Muscle layer of duodenum (tissue), 2 donors: Measurements from ENCODE around the gene AFAP1L2.

Experiments used
- H3K27ac ChIP-seq: one replicate; pipeline ENCODE4 v1.7.0; 2013; ENCODE audit warnings: mild to moderate bottlenecking, low read length
- H3K27me3 ChIP-seq: one replicate; pipeline ENCODE4 v1.7.0; 2013; ENCODE audit warnings: low read depth, mild to moderate bottlenecking, control low read depth, low read length
- H3K36me3 ChIP-seq, 2 donors: one replicate each; pipeline ENCODE4 v1.7.0; 2013; ENCODE audit warnings: low read length in 2 of 2, control low read depth in 1 of 2, mild to moderate bottlenecking in 1 of 2; ENCODE audit not compliant: insufficient read depth in 2 of 2, control insufficient read depth in 1 of 2
- H3K4me1 ChIP-seq, 2 donors: one replicate each; pipeline ENCODE4 v1.7.0; 2013; ENCODE audit warnings: low read length in 2 of 2, mild to moderate bottlenecking in 2 of 2, control low read depth in 1 of 2, moderate library complexity in 1 of 2; ENCODE audit not compliant: insufficient read depth in 2 of 2, control insufficient read depth in 1 of 2
- H3K4me3 ChIP-seq, 2 donors: one replicate each; pipeline ENCODE4 v1.7.0; 2013; ENCODE audit warnings: low read length in 2 of 2, low read depth in 1 of 2, mild to moderate bottlenecking in 1 of 2
- H3K9me3 ChIP-seq, 2 donors: one replicate each; pipeline ENCODE4 v1.7.0; 2013; ENCODE audit warnings: low read length in 2 of 2, control low read depth in 1 of 2, mild to moderate bottlenecking in 1 of 2; ENCODE audit not compliant: control insufficient read depth in 1 of 2
- donor health status: healthy.

The AFAP1L2 gene

GRCh38 chr10:114256008-114256765 is 148.1 kb downstream of the AFAP1L2 start:
- Histone ChIP-seq H3K9me3 (no peaks in the 10 kb centered on the region), H3K27me3 (no peaks in the 10 kb centered on the region), H3K4me3 (no peak overlapping the region), H3K4me1 (peaks cover 0 to 3% of the 10 kb centered on the region in 2 donors), H3K27ac (no peak overlapping the region), H3K36me3 (no peaks in the 10 kb centered on the region)

GRCh38 chr10:114255227-114255626 is 149.1 kb downstream of the AFAP1L2 start:
- Histone ChIP-seq H3K27me3 (no peaks in the 10 kb centered on the region), H3K4me3 (no peak overlapping the region), H3K9me3 (no peaks in the 10 kb centered on the region), H3K4me1 (no peaks in the 10 kb centered on the region), H3K27ac (no peak overlapping the region), H3K36me3 (no peaks in the 10 kb centered on the region)

DNA sequence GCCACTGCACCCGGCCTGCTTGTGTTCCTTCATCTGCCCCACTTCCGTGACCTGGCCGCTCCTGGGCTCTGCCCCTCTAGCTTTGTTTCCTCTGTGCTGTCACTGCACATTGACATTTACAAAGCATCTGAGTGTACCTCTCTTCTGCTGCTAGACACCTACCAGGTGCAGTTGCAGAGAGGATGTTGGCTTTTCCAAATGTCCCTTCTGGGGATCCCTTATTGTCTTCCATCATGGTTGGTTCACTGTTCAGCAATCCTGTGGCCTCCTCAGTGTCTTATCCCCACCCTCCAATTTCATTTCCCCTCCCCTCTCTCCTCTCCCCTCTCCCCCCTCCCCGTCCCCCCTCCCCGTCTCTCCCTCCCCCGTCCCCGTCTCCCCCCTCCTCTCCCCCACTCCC is 151.4 kb downstream of the AFAP1L2 start:
- H3K36me3 ChIP-seq: no peaks in the 10 kb centered on the region
- H3K4me1 ChIP-seq: no peaks in the 10 kb centered on the region
- no peak overlapping the region for H3K4me3 ChIP-seq
- H3K27ac ChIP-seq: no peak overlapping the region
- no peaks in the 10 kb centered on the region for H3K9me3 ChIP-seq
- no peaks in the 10 kb centered on the region for H3K27me3 ChIP-seq

DNA sequence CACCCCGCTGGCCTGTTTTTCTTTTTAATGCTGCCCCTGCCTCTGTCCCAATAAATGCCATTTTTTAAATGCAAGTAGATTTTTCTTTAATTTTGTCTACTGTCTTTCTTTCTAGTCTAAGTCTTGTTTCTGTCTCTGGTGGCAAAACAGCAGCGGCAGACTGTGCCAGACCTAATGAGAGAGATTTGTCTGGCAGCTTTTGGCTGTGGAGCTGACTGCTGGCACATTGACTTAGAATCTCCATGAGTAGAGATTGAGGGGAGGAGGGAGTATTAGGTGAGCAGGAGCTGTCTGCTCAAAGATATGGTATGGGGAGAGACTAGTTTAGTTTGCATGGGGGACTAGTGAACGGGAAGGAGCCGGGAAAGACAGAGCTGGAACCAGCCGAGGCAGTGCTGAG is 152.2 kb downstream of the AFAP1L2 start:
- H3K27ac ChIP-seq: no peak overlapping the region
- no peaks in the 10 kb centered on the region for H3K4me1 ChIP-seq
- no peak overlapping the region for H3K4me3 ChIP-seq
- no peaks in the 10 kb centered on the region for H3K36me3 ChIP-seq
- no peaks in the 10 kb centered on the region for H3K9me3 ChIP-seq
- H3K27me3 ChIP-seq: no peaks in the 10 kb centered on the region

GRCh38 chr10:114250716-114251115 is 153.6 kb downstream of the AFAP1L2 start:
- Histone ChIP-seq H3K9me3 (no peaks in the 10 kb centered on the region), H3K27me3 (no peaks in the 10 kb centered on the region), H3K36me3 (no peaks in the 10 kb centered on the region), H3K27ac (no peak overlapping the region), H3K4me3 (no peak overlapping the region), H3K4me1 (no peaks in the 10 kb centered on the region)

- no peak overlapping the region for H3K4me3 ChIP-seq
- no peaks in the 10 kb centered on the region for H3K36me3 ChIP-seq
- H3K27ac ChIP-seq: no peak overlapping the region
- no peaks in the 10 kb centered on the region for H3K4me1 ChIP-seq
- H3K27me3 ChIP-seq: no peaks in the 10 kb centered on the region
- H3K9me3 ChIP-seq: no peaks in the 10 kb centered on the region
Measured at GRCh38 chr10:114250236-114250635, 154.1 kb downstream of the AFAP1L2 start.

DNA sequence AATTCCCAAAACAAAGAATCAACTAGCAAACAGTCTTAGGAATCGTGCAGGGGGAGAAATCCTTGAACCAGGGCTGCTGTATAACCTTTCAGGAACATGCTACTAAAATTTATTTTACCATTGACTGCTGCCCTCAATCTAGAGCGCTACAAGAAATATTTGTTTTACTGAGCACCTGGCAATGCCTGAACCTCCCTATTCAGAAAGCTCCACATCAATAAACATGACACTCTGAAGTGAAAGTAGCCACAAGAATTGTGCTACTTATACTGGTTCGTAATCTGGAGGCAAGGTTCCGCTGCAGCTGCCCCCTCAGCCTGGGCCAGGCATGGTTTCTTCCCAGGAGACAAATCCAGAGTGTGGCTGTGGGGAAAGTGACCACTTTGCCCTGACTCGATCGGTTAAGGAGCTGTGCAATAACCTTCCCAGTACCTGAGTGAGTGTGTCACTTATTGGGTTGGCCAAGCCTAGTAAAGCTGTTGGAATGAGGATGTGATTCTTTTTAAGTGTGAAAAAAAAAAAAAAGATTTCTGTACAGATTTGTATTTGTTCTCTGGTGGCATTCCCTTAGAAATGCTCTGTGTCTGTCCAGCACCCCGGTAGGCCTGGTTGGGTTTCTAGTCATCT is 157.5 kb downstream of the AFAP1L2 start:
- no peak overlapping the region for H3K27ac ChIP-seq
- H3K4me3 ChIP-seq: no peak overlapping the region
- no peaks in the 10 kb centered on the region for H3K4me1 ChIP-seq
- H3K36me3 ChIP-seq: no peaks in the 10 kb centered on the region
- no peaks in the 10 kb centered on the region for H3K9me3 ChIP-seq
- no peaks in the 10 kb centered on the region for H3K27me3 ChIP-seq

DNA sequence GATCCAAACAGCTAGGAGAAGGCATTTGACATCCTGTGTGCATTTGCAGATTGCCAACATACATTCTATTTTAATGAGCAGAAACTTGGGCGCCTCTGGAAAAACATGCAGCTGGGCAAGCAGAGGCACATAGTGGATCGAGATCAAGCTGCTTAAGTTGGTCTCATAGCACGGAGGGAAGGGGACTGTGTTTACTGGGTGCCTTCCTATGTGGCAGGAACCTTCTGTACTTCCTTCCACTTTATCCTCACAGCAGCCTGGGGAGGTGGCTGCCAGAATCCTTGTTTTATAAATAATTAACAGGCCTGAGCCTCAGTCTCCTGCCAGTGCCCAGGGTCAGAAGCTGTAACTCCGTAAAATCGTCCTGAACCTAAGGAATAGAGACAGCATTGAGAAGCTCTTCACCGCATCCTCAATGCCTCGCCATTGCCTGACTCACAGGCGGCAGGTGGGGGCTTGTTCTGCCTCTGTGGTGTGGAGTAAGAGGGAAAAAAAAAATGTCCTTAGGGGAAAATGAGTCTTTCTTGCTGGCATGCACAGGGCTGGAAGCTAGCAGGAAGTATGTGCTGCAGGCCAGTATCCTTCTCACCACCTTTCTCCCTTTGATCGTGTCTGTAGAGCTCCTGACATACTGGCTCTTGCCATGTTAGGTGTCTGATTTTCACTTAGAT is 159.0 kb downstream of the AFAP1L2 start:
- no peak overlapping the region for H3K4me3 ChIP-seq
- H3K27me3 ChIP-seq: peaks cover 4% of the 10 kb centered on the region
- H3K36me3 ChIP-seq: no peaks in the 10 kb centered on the region
- no peaks in the 10 kb centered on the region for H3K4me1 ChIP-seq
- no peaks in the 10 kb centered on the region for H3K9me3 ChIP-seq
- H3K27ac ChIP-seq: no peak overlapping the region
